ENCODE measurements around the gene HIVEP3.

The HIVEP3 gene

GRCh38 chr1:41749991-41750745, 168.6 kb downstream of the HIVEP3 start:
- DNase-seq = no peak

DNA sequence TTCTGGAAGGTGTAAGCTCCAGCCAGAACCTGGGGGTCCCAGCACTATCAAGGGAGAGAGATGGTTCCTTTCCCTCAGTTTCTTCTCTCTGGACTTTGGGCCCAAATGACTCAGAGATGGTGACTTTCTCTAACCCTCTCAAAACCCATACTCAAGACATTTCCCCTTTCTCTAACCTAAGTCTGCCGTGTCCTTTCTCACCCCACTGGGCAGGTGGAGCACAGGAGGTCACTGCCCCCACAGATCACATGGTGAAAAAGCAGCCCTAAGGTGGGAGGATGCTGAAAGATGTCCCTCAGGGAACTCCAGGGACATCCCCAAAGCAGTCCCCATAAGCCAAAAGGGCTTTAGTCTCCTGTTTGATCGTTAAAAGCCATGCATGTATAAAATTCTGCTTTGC, 173.7 kb downstream of the HIVEP3 start:
- no peak for DNase-seq

- DNase-seq = no peak
These were observed 175.4 kb downstream of the HIVEP3 start for GRCh38 chr1:41743366-41743765.

- DNase-seq = no peak
These were observed 176.5 kb downstream of the HIVEP3 start for GRCh38 chr1:41742219-41742618.

DNA sequence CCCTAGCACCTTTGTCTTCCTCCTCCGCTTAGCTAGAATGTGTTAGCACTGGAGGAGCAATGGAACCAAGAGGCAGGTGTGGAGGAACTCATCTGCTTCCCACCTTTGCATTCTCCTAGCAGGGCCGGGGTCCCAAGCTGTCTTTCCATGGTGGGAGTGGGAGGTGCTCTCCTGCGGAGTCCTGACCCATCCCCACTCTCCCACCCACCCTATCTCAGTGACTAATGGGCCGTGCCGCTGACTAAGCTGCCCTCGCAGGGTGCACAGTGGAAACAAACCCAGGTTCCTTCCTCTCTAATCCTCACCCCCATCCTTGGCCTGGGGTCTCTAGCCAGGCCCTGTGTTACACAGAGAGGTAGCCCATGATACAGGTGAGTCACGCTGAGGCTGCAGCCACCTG, 177.5 kb downstream of the HIVEP3 start:
- DNase-seq = no peak

- peak; percentile 75 for DNase-seq
These were observed 178.0 kb downstream of the HIVEP3 start for GRCh38 chr1:41740630-41741239.

DNA sequence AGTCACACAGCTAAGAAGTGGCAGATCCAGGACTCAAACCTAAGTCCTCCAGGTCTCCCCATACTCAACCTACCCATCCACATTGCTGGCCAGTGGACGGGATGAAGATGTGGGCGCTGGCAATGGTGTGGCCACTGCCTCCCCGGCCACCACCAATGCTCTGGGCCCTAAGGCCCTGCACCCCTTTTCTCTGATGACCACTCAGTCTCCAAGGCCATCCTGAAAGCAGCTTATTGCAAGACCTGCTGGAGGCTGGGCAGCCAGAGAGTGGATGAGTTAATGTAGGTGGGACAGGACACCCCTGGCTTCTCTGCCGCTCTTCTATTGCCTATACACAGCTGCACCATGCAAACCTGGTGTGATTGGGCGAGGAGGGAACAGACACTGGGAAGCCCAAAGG, 178.7 kb downstream of the HIVEP3 start:
- DNase-seq = no peak

DNA sequence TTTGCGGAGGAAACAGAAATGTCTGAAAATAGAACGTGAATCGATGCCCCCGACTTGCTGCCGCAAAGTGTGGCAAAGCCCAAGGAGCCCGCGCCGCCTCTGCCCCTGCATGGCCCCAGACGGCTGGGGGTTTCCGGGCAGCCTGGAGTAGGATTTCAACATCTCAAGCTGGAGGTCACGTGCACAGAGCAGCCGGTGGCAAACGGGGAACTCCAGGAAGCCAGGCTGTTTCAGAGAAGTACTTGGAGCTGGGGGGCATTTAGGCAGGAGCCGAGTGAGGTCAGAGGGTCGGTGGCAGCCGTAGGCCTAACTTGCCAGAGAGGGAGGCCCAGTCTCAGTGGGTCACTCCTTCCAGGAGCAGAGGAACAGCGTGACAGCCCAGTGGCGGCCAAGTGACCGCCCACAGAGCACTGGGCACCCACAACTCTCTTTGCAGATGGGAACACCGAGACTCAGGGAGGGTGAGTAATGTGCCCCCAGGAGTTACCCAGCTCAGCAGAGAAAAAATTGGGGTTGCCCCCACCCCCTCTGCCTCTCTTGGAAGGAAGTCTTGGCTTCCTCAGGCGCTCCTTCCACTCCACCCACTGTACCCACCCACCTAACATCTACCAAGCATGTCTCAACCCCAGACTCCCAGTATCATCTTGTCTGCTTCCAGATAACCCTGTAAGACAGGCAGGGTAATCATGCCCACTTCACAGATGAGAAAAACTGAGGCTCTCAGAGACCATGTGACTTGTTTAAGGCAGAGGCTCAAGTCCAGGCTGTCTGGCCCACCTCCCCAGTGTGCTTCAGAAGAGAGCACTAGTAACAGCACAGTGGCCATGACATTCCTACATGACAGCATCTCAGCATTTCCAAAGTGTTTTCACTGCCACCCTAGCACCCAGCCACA, 179.4 kb downstream of the HIVEP3 start:
- peak; percentile 97 for DNase-seq

DNA sequence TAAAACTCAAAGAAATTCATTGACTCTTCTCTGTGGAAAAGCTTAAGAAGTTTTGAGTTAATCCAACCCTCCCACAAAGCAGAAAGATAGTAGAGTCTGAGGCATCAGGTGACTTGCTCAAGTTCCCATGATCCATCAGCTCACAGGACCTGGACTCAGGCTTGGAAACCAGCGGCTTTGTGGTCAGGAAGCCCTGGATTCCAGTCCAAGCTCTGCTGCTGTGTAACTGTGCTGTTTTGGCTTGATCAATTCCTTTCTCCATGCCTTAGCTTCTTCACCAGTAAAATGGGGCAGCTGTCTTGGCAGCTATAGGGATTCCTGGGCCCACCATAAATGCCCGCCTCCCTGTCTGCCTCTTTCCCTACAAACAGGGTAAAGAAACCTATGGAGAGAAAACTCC, 180.2 kb downstream of the HIVEP3 start:
- DNase-seq = peak; percentile 47

GRCh38 chr1:41738006-41738405, 180.7 kb downstream of the HIVEP3 start:
- no peak for DNase-seq

DNA sequence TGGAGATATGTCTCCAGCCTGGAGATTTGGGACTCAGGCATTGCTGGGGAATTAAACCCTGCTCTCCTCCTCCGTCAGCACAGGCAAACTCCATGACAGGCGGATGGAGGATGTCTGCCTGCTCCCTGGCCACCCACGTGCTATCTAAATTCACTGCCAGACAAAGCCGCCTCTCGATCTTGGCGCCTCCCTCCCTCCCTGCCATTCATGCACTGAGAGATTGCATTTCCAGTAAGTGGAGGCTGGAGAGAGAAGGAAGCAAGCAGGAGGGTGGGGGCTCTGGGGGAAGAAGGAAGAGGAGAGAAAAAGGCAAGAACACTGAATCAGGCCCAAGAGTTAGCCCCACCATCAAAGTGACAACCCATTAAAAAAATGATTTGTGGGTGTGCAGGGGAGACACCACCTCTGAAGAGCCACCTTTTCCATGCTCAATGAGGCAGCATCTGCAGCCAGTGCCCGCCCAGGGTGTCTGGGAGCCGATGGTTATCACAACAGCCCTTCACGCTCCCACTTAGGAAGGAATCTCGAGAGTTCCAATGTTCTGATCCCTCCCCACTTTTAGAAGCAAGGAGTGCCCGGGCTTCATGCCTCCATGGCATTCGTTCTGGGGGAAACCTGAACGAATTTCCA, 183.0 kb downstream of the HIVEP3 start:
- DNase-seq = no peak

DNA sequence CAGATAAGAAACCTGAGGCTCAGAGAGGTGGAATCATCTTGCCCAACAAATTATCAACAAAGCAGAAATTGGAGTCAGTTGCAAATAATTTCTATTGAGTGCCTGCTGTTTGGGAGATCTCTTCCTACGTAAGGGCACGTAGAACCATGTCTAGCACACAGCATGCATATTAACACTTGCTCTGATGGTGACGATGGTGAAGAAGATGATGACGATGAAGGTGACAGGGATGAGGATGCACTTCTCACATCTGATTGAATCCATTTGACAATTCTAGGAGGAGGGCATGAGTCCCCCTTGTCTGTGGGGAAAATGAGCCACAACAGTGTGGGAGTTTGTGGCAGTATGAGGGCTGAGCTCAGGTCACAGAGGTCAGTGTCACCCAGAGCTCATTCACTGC, 183.6 kb downstream of the HIVEP3 start:
- no peak for DNase-seq

DNA sequence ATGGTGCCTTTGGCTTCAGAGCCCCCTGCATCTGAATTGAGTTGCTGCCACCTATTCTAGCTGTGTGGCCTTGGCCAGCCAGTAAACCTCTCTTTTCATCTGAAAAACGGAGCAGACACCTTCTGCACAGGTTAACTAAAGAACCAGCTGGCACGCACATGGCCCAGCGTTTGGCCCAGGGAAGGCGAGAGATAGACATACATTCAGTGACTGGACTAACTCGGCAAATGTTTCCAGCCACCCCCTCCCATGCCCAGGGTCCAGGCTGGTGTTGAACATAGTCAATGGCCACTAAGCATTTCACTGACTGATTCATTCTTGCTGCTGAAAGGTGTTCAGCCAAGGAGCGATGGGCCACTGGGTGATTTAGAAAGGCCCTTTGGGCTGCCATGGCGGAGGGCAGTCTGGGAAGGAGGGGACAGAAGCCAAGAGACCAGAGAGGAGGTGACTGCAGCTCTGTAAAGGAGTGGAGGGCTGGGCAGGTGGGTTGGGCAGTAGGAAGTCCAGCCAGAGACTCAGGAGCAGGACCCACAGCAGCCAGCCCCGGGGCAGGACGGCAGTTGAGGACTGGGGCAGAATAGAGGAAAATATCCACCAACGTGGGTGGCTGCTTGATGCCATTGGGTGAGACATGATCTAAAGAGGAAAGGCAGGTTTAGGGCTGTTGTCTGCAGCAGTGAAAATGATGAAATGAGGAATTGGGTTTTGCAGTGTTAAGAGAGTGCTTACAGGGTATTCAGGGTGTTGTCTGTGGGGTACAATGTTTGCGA, 184.3 kb downstream of the HIVEP3 start:
- peak; percentile 71 for DNase-seq

GRCh38 chr1:41733725-41734124, 185.0 kb downstream of the HIVEP3 start:
- no peak for DNase-seq

DNA sequence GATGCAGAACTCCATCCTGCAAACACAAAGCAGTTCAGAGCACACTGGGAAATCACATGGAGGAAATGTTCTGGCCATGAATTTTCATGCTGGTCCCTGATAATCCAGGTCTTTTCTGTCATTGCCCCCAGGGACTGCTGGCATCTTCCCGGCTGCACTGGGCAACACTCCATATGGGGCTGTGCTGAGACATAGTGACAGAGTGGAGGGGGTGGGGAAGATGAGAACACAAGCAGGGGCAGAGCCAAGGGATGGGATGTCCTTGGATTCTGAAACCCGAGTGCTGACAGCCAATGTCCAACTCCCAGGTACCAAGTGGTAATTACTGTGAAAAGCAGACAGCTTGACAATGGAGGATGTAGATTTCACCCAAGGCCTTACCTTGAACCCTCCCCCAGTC, 185.7 kb downstream of the HIVEP3 start:
- no peak for DNase-seq

DNA sequence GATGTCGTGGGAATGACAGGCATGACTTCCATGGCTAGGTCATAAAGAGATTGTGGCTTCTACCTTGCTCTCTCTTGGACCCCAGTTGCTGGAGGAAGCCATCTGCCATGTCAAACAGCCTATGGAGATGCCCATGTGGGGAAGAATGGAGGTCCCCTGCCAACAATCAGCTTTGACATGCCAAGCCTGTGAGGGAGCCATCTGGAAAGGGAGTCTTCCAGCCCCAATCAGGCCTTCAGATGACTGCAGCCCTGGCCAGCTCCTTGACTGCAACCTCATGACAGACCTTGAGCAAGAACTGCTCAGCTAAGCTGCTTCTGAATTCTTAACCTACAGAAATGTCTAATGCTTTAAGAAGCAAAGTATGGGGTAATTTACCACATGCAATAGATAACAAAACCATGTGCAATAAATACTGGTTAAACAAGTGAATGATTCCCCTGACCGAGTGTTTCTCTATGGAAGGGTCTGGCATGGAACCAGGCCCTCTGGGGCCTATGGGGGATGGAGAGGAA, 187.1 kb downstream of the HIVEP3 start:
- peak; percentile 50 for DNase-seq

GRCh38 chr1:41730806-41731205, 187.9 kb downstream of the HIVEP3 start:
- peak; percentile 54 for DNase-seq

- DNase-seq = peak; percentile 78
These were observed 190.1 kb downstream of the HIVEP3 start for GRCh38 chr1:41728403-41729202.

DNA sequence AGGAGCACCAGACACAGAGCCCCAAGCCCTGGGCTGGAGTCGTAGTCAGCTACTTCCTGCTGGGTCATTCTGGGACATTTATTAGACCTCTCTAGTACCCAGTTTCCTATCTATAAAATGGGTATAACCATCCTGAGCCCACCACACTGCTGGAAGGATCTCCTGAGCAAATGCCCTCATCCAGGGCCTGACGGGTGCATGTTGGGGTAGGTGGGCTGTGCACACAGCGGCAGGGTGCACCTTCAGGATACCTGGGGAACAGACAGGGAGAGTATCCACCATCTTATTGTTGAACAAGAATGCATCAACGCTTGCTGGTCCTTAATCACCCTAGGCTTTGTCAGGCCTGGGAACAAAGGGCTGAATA, 191.0 kb downstream of the HIVEP3 start:
- no peak for DNase-seq

GRCh38 chr1:41726899-41727748, 191.6 kb downstream of the HIVEP3 start:
- peak; percentile 98 for DNase-seq
